Occipital lobe (tissue), 2 donors: Measurements from ENCODE around the gene NPFFR1. TPM values are rescaled to one million over a fixed set of nuclear protein-coding genes. Genes with fewer than 3 reads are reported as not detected.

Experiments
- DNase-seq: peaks from one replicate; lab custom pipeline; 2025; lab: John Stamatoyannopoulos, UW
- total RNA-seq: library from RNA; depleted of rRNA; stranded (reverse); fragments of >200 nt; gene quantifications from one replicate; pipeline ENCODE4 v1.2.3, GENCODE V29; 2014

NPFFR1 gene
- total RNA-seq, 1 donor from 2014 or later: 0.31 TPM

DNA sequence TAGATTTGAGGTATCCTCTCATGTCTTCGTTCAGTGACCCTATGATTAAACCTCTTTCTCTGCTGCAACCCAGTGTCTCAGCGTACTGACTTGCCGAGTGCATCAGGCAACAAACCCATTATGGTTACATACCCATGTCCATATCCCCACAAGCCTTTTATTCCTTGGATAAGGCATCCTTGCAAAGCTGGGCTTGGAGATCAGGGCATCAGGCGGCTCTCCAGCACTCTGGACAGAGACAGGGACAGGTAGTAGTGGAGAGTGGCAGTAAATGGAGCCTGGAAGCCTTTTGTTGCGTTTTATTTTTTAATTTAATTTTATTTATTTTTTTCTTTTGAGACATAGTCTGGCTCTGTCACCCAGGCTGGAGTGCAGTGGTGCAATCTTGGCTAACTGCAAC, 32.0 kb upstream of the NPFFR1 start:
- DNase-seq: no peak

GRCh38 chr10:70315276-70315675, 31.5 kb upstream of the NPFFR1 start:
- no peak for DNase-seq

DNA sequence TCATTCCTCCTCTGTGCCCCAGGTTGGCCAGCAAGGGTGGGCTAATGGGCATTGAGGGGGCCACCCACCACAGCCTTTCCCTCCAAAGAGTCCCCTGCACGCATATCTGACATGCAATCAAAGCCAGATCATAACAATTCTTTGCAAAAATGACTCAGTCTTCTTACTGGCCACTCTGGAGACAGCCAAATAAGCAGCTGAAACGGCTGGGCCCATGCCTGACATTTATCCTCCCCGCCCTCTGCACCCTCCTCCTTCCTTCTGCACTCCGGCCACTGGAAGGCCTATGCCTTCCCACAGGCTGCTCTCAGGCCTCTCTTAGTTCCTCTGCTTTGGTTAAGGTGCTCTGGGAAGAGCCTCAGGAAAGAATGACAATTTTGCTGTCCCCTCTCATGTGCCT, 29.2 kb upstream of the NPFFR1 start:
- no peak for DNase-seq

DNA sequence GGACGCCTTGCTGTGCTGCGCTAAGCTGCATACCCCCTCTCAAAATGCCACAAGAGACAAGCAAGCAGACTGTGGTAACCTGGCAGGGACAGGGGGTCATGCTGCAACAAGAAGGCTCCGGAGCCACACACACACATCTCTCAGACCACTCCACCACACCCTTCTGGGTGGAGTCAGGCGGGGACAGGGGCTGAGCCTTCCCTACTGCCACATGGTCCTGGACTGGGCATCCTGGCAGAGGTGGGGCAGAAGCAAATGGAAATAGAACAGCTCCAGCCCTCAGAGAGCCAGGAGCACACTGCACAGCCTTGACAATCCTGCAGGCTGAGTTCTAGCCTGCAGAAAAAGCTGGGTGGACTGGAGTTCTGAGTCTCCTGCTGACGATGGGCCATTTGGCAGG, 28.4 kb upstream of the NPFFR1 start:
- no peak for DNase-seq

DNA sequence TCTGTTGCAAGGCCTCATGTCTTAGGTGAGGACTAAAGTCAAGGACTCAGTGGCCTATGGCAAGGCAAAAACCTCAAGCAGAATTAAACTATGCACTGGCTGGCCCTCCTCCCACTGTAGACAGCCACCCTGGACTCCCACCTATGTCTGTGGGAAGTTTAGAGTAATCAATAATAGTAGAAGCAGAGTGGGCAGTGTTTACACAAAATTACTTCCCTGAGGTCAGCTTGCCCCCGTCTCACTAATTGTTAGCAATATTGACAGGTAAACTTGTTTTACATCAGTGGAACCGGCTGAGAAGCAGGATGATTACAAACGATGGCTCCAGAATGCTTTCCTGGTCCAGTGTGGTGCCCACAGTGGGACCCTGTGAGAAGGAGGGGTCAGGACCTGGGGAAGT, 27.9 kb upstream of the NPFFR1 start:
- no peak for DNase-seq

DNA sequence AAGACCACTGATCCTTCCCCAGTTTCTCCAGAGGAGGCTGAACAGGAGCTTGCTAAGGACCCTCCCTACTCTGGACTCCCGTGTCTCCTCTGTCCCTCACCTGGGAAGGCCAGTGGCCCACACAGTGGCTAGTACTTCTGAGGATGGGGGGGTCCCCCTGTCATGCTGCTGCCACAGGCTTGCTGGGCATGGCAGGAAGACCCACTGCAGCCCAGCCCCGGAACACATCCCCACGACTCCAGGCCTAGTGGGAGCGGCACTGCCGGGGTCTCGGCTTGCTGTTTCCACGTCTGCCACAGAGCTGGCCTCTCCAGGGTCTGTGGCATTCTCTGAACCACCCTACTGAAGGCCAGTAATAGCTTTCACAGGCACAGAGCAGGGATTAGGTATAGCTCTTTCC, 25.9 kb upstream of the NPFFR1 start:
- DNase-seq: no peak

DNA sequence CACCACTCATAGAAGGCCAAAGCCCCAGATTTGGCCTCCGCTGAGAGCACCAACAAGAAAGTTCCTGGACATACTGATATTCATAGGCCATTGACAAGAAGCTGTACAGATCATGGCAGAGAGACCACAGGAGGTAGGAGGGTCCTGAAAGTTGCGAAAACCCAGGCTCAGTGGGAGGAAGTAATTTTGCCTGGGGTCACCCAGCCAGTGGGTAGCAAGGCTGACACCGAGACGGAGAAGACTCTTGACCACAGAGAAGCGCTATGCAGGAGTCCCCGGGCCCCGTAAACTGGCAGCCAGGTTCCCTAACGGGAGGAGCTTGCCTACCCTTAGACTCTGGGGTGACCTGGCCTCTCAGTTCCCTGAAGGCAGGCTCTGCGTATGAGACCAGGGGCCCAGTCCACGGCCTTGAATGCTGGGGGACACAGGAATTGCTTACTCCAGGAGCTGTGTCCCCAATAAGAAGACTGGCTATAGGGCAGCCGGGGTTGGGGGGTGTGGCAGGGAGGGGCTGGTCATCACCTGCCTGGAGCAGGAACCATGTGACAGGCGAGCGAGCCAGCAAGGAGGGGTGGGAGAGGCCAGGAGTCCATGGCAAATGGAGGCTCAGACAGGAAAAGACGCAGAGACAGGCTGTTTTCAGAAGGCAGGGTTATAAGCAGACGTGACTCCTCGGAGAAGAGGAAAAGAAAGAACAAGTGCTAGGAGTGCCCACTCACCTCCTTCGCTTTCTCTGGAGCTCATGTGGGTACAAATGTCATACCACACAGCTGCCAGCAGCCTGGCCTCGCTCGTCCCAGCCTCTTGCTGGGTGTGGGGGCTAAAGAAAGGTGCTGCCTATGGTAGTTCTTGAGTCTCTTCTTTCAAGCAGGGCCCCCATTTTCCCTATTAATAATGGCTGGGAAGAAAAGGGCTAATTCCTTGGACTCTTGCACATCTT, 24.6 kb upstream of the NPFFR1 start:
- no peak for DNase-seq

DNA sequence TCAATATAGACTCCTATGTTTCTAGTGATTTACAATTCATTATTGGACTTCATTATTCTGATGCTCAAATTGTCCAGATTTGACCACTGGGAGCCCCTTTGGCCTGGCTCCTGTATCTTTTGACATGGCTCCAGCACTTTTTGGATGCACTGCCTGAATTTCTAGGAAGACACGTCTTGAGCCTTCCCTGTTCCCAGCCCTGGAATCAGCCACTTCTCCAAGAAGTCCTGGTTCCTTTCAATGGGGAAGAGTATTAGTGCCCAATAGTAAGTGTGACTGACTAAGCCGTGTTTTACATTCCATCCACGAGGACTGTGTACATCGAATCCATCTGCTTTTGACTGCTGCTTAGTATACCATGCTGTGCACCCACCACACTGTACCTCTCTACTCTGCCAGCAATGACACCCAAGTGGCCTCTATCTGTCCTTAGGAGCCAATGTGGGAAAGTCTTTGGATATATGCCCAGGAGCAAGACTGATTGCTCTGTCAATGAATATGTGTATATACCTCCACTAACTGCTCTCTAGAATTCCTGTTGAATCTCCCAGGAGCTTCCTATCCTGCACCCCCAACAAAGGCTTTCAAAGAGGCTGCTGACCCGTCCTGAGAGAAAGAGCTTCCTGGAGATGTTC, 23.2 kb upstream of the NPFFR1 start:
- no peak for DNase-seq

DNA sequence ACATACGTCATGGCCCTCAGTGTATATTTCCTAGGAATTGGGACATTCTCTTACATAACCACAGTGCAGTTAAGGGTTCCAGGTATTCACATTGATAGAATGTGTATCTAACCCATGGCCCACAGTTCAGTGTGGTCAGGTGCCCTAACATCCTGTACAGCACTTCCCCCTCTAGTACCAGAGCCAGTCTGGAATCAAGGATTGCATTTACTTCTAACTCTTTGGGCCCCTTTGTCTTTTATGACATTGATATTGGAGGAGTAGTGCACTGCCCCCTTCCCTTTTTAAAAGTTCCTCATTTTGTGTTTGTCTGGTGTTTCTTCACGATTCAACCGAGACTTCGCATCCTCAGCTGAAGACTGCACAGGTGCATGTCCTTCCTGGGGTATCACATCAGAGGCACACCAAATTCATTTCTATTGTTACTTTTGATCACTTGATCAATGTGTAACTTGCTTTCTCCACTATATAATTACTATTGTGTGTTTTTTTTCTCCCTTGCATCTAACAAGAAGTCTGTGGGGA, 22.4 kb upstream of the NPFFR1 start:
- DNase-seq: no peak

GRCh38 chr10:70303730-70304129, 19.9 kb upstream of the NPFFR1 start:
- no peak for DNase-seq

GRCh38 chr10:70302292-70302691, 18.5 kb upstream of the NPFFR1 start:
- no peak for DNase-seq

GRCh38 chr10:70300908-70301597, 17.2 kb upstream of the NPFFR1 start:
- DNase-seq: no peak

- no peak for DNase-seq
Measured at GRCh38 chr10:70300461-70300860, 16.7 kb upstream of the NPFFR1 start.

GRCh38 chr10:70299876-70300275, 16.1 kb upstream of the NPFFR1 start:
- DNase-seq: no peak

DNA sequence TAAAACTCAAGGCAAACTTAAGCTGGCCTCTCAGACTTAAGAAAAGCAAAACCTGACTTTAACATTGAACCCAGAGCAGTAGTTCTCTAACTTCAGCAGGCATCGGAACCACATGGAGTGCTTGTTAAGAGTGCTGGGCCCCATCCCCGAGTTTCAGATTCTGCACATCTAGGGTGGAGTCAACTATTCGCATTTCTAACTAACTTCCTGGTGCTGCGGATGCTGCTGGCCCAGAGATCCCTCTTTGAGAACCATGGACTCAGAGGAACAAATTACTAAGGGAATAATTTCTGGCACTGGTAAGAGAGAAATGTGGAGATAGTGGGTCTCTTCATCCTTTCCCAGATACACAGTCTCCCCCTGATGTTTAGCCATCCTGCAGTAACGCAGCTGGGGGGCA, 14.6 kb upstream of the NPFFR1 start:
- no peak for DNase-seq

DNA sequence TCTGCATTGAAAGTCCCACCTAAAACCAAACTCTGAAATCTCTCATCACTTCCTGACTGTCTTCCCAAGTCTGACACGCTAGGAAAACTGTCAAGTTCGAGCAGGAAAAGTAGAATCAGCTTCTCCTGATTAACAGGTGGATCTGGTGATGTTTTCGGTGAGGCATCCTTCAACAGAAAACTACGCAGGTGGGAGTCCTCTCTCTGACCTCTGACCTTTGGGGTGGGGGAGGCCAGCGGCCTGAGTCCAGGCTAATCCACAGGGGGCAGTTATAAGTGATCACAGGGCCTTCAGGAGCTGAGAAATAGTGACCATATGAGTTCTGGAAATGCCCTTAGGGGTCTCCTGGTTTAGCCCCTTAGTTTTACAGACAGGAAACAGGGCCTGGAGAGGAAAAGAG, 13.4 kb upstream of the NPFFR1 start:
- DNase-seq: no peak

DNA sequence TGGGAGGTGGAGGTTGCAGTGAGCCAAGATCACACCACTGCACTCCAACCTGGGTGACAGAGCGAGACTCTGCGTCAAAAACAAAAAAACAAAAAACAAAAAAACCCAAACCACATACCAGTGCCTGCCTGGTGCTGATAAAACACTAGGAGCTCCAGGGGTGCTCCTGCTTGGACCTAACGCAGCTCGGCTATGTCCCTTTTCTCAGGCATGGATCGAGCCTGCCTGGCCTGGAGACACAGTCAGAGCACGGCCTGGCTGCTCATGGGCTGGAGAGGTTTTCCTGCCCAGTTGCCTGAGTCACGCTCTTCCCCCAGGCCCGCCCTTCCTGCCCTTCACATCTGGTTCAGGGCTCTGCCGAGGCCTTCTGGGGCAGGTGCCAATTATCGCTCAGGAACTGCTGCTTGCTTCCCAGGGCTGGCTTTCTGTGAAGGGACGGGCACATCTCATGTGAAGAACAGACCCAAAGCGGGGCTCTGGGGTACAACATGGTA, 12.6 kb upstream of the NPFFR1 start:
- DNase-seq: no peak

DNA sequence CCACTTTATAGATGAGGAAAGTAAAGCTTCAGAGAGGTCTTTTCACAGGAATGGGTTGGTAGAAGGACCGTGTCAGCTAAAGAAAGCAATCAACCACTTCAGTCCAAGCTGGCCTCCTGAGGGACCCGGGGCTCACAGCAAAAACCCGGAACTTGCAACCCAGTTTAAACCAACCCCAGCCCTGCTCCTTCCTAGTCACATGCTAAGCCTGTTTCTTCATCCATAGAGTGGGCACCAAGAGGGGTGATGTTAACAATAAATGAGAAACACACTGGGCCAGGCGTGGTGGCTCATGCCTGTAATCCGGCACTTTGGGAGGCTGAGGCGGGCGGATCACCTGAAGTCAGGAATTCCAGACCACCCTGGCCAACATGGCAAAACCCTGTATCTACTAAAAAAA, 12.1 kb upstream of the NPFFR1 start:
- DNase-seq: no peak

DNA sequence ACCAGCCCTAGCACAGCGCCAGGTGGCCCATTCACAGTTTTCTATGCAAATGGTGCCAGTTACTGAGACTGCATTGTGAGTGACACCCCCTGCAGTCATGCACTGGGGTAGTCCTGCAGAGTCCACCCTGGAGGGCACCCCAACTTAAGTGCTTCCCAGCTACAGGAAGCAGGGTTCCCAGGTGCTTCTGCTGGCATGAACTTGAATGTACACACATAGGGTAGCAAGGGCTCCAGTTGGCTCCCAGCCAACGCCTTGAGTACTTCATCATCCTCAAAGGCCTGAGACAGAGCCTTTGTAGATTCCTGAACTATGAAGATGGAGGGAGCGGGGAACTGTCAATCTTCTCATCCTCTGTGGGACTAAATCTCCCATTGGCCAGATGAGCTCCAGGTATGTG, 11.5 kb upstream of the NPFFR1 start:
- no peak for DNase-seq

- no peak for DNase-seq
Measured at GRCh38 chr10:70293169-70293843, 9.5 kb upstream of the NPFFR1 start.

DNA sequence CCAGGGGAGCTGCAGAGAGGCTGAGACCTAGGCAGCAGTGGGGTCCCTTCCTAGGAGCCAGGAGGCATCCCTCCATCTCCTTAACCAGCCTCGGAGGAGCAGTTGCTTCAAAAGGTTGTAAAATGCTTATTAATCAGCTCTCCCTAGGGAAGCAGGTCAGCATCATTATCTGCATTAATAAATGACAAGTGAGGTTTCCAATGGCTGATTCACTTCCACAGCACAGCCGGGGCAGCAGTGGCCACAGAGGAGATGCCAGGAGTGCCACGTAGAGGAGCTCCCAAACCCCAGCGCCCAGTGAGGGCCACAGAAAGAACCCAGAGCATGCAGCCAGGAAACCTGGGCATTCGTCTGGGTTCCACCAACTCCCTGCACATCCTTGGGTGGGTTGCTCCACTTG, 8.2 kb upstream of the NPFFR1 start:
- no peak for DNase-seq
